Skeletal muscle satellite cell (primary cell): Measurements from ENCODE around the gene GAL3ST2.
A peak's percentile ranks its signal among the peaks of the same experiment; 100 is the strongest.
"Not testable (repeated sequence)": the region's sequence is repeated elsewhere in the genome, so short reads cannot be mapped to it uniquely, and the experiment has no call there.

Experiments used
- H3K27me3 ChIP-seq: 2 replicates; pipeline ENCODE4 v1.7.0; 2013; ENCODE audit warnings: low read length; ENCODE audit not compliant: control insufficient read depth, insufficient read depth
- H3K36me3 ChIP-seq: 2 replicates; pipeline ENCODE4 v1.7.0; 2013; ENCODE audit warnings: mild to moderate bottlenecking, control low read depth, low read length; ENCODE audit not compliant: insufficient read depth
- H3K4me1 ChIP-seq: 2 replicates; pipeline ENCODE4 v1.7.0; 2013; ENCODE audit warnings: low read length; ENCODE audit not compliant: control insufficient read depth, insufficient read depth
- H3K4me2 ChIP-seq: 2 replicates; pipeline ENCODE4 v1.7.0; 2013; ENCODE audit warnings: mild to moderate bottlenecking, low read length
- H3K4me3 ChIP-seq: 2 replicates; pipeline ENCODE4 v1.7.0; 2013; ENCODE audit warnings: low read length
- H3K9ac ChIP-seq: 2 replicates; pipeline ENCODE4 v1.7.0; 2013; ENCODE audit warnings: mild to moderate bottlenecking, low read depth, low read length, moderate library complexity
- H3K9me3 ChIP-seq: replicated peaks from 2 replicates; pipeline ENCODE4 v1.7.0; 2013; ENCODE audit warnings: mild to moderate bottlenecking, control low read depth, low read length

The GAL3ST2 gene

DNA sequence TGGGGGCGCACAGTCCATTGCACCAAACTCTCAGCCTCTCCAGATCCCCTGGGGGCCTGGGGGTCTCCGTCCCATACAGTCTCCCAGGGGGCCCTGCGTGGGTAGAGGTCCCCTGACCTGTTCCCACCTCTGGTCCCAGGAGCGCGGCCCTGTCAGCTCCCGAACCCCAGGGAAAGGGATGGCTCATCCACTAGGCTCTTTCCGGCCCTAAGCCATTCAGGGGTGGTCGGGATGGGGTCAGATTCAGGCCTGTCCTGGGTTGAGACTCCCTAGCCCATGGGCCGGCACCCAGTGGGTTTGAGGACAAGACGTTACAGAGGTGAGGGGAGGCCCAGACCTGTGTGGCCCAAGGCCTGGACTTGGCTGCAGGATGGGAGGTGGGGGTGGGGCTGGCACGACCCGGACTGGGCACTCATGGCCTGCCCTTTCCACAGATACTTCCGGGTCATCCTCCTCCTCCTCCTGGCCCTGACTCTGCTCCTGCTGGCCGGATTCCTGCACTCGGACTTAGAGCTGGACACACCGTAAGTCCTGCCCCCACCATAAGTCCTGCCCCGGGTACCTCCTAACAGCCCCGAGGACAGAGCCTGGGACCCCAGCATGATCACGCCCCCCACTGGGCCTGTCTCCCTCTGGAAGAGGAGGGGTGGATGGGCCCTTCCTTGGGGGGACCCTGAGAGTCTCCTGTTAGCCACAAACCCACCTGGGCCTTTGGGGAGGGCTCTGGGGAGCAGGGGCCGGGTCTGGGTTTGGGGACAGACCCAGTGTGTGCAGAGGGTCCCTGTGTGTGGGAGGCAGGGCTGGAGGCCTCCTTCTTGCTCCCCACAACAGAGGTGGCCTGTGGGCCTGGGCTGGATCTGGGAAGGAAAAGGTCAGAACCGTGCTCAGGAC is 22.3 kb downstream of the GAL3ST2 start:
- no peak overlapping the region for H3K4me3 ChIP-seq
- H3K4me2 ChIP-seq, result no peak overlapping the region
- H3K9ac ChIP-seq, result no peak overlapping the region
- H3K9me3 ChIP-seq, result no peaks in the 10 kb centered on the region
- H3K36me3 ChIP-seq, result no peaks in the 10 kb centered on the region
- peaks cover 39% of the 10 kb centered on the region for H3K27me3 ChIP-seq
- H3K4me1 ChIP-seq, result peaks cover 10% of the 10 kb centered on the region

GRCh38 chr2:241799522-241800197 is 23.0 kb downstream of the GAL3ST2 start:
- no peak overlapping the region for H3K4me2 ChIP-seq
- no peaks in the 10 kb centered on the region for H3K36me3 ChIP-seq
- no peak overlapping the region for H3K9ac ChIP-seq
- peaks cover 17% of the 10 kb centered on the region for H3K4me1 ChIP-seq
- H3K27me3 ChIP-seq, result peaks cover 46% of the 10 kb centered on the region
- H3K9me3 ChIP-seq, result no peaks in the 10 kb centered on the region
- H3K4me3 ChIP-seq, result no peak overlapping the region

GRCh38 chr2:241800198-241800903 is 23.7 kb downstream of the GAL3ST2 start:
- H3K4me1 ChIP-seq, result peaks cover 21% of the 10 kb centered on the region
- H3K36me3 ChIP-seq, H3K4me3 ChIP-seq, H3K9ac ChIP-seq, H3K4me2 ChIP-seq, H3K9me3 ChIP-seq: not testable (repeated sequence)
- peaks cover 44% of the 10 kb centered on the region for H3K27me3 ChIP-seq

DNA sequence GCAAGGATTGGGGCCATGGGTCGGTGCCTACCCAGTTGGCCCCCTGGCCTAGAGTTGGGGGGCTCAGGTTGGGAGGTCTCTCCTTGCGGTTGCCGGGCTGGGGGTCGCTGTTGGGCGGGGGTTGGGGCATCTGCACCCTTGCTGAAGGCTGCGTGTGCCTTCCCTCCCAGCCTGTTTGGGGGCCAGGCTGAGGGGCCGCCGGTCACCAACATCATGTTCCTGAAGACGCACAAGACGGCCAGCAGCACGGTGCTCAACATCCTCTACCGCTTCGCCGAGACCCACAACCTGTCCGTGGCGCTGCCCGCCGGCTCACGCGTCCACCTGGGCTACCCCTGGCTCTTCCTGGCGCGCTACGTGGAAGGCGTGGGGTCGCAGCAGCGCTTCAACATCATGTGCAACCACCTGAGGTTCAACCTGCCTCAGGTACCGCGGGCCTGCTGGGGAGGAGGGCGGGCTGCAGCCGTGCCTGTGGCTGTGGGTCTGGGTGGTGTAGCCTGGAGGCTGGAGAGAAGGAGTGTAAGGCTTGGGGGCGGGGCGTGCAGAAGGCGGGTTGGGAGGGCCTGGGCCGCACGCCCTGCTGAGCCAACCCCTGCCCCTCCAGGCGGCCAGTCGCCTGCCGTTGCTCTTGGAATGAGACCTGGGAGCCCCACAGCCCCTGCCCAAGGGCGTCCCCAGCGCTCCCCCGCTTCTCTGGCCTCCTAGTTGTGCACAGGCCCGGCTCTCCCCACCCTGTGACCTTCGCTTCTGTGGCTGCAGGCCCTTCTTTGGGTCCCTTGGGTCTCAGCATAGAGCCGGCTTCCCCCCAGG is 25.2 kb downstream of the GAL3ST2 start:
- no peaks in the 10 kb centered on the region for H3K36me3 ChIP-seq
- H3K27me3 ChIP-seq, result peaks cover 37% of the 10 kb centered on the region
- no peak overlapping the region for H3K9ac ChIP-seq

DNA sequence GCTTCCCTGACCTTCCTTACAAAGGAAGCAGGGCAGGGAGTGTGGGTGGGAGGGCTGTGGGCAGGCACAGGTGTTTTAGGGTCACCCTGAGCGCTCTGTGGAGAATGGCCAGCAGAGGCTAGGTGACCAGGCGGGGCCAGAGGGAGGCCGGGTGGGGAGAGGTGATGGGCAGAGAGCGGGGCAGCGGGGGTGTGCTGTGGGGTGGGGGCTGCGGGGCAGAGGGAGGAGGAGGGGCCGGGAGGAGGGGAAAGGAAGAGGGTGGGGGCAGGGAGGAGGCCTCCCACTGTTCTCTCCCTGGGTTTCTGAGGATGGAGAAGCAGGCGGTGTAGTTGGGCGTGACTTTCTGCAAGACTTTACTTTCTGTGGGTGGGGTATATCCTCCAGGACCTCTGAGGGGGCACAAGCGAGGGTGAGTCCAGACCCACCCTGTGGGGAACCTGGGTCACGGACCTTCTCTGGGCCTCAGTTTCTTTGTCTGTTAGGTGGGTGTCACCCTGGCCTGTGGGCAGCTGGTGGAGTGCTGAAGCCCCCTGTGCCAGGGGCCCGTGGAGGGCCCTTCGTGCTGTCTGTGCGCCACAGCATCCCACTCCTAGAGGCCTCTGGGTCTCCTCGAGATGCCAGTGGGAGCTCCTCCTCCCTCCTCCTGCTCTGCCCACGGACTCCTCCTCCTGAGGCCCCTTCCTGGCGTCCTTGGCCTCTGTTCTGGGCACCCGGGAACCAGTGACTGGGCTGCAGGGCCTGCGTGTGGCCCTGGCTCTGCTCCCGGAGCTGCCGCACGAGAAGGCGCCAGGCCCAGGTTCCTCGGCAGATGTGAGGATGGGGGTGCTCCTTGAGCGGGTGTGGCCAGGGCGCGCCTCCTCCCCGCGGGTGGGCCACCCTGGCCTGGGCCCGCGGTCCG is 26.0 kb downstream of the GAL3ST2 start:
- no peaks in the 10 kb centered on the region for H3K9me3 ChIP-seq
- H3K4me2 ChIP-seq, result peak overlapping the region; percentile 91
- no peak overlapping the region for H3K4me3 ChIP-seq
- no peaks in the 10 kb centered on the region for H3K36me3 ChIP-seq
- peaks cover 21% of the 10 kb centered on the region for H3K4me1 ChIP-seq
- H3K9ac ChIP-seq, result no peak overlapping the region
- peaks cover 29% of the 10 kb centered on the region for H3K27me3 ChIP-seq

More for the DNA sequence above, 25.2 kb downstream of the GAL3ST2 start:
- Histone ChIP-seq H3K4me2 (no peak overlapping the region), H3K9me3 (no peaks in the 10 kb centered on the region), H3K4me1 (peaks cover 21% of the 10 kb centered on the region), H3K4me3 (no peak overlapping the region)

- no peaks in the 10 kb centered on the region for H3K9me3 ChIP-seq
- no peak overlapping the region for H3K9ac ChIP-seq
- H3K4me1 ChIP-seq, result peaks cover 21% of the 10 kb centered on the region
- H3K4me3 ChIP-seq, result peak overlapping the region; percentile 64
- peaks cover 22% of the 10 kb centered on the region for H3K27me3 ChIP-seq
- no peaks in the 10 kb centered on the region for H3K36me3 ChIP-seq
- peak overlapping the region; percentile 91 for H3K4me2 ChIP-seq
Observed at GRCh38 chr2:241803387-241804325, 27.0 kb downstream of the GAL3ST2 start.

- Histone ChIP-seq H3K4me2 (peak overlapping the region; percentile 91), H3K9ac (no peak overlapping the region), H3K4me3 (no peak overlapping the region)
Observed at GRCh38 chr2:241804326-241805229, 28.0 kb downstream of the GAL3ST2 start.

GRCh38 chr2:241806217-241806616 is 29.6 kb downstream of the GAL3ST2 start:
- H3K9ac ChIP-seq, H3K36me3 ChIP-seq, H3K4me3 ChIP-seq, H3K9me3 ChIP-seq, H3K4me2 ChIP-seq: not testable (repeated sequence)
- Histone ChIP-seq H3K27me3 (peaks cover 41% of the 10 kb centered on the region), H3K4me1 (peaks cover 21% of the 10 kb centered on the region)

More at GRCh38 chr2:241804326-241805229, 28.0 kb downstream of the GAL3ST2 start:
- H3K36me3 ChIP-seq, result no peaks in the 10 kb centered on the region
- no peaks in the 10 kb centered on the region for H3K9me3 ChIP-seq
- H3K27me3 ChIP-seq, result peaks cover 31% of the 10 kb centered on the region
- H3K4me1 ChIP-seq, result peaks cover 21% of the 10 kb centered on the region
